ENCODE measurements around the gene LGALS3.

Gene LGALS3

DNA sequence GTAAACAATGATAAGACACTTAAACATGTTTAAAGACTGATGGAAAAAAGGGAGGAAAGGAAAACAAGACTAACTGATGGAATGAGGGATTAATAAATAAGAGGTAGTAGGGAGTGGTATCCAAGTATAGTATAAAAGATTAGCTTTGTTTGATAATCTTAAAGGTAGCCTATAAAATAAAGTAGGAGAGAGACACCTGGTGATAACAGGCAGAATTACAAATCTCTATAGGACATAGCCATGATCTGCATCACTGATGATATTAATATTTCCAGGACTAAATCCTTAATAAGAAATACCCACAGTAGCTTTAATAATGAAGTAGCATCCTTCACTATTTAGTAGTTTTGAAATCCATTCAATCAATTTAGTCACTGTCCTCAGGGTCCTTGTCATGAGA, 31.9 kb downstream of the LGALS3 start:
- no peak for DNase-seq
- no peak for ATAC-seq
- no peaks in the 10 kb centered on the region for H3K9me3 Mint-ChIP-seq
- peaks cover 7% of the 10 kb centered on the region for H3K4me1 Mint-ChIP-seq
- peaks cover 39% of the 10 kb centered on the region for H3K36me3 Mint-ChIP-seq (ENCODE audit: low read depth)
- no peak overlapping the region for H3K27ac Mint-ChIP-seq
- H3K27me3 Mint-ChIP-seq, result no peaks in the 10 kb centered on the region
- no peak overlapping the region for H3K4me3 Mint-ChIP-seq

DNA sequence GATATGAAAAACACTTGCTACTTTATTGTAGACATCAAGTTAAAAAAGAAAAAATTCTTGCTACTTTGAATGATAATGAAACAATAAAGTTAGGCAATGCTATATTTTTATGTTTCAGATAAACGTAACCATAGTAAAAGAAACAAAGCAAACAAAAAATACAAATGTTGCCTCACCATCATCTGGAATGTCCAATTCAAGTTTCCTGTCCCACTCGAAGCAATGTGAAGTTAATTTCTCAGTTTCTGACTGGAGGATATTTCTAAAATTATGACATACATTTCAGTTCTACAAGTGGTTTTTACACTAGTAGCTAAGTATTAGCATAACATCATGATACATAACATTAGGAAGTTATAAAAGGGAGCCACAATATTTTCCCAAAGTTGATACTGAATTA, 41.5 kb downstream of the LGALS3 start:
- H3K36me3 Mint-ChIP-seq (ENCODE audit: low read depth), result peaks cover 33% of the 10 kb centered on the region
- H3K4me1 Mint-ChIP-seq, result no peaks in the 10 kb centered on the region
- ATAC-seq, result no peak
- no peak for DNase-seq
- H3K27me3 Mint-ChIP-seq, result no peaks in the 10 kb centered on the region
- no peak overlapping the region for H3K27ac Mint-ChIP-seq
- no peak overlapping the region for H3K4me3 Mint-ChIP-seq
- H3K9me3 Mint-ChIP-seq, result no peaks in the 10 kb centered on the region

DNA sequence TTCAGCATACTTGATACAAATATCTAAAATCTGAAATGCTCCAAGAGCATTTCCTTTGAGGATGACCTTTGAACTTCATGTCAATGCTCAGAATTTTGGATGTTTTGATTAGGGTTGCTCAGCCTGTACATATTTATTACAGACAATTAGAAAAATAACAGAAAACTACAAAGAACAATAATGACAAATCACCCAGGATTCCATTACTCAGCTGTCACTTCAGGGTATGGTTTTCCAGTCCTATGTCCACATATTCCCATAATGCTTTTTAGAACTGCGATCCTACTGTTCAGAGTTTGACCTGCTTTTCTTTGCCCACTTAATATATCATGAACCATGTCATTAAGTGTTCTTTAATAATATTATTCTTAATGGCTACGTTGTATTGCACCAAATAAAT, 51.0 kb downstream of the LGALS3 start:
- Mint-ChIP-seq H3K36me3 (ENCODE audit: low read depth) (peaks cover 37% of the 10 kb centered on the region), H3K9me3 (no peaks in the 10 kb centered on the region), H3K27me3 (no peaks in the 10 kb centered on the region), H3K4me1 (peaks cover 4% of the 10 kb centered on the region), H3K4me3 (no peak overlapping the region), H3K27ac (no peak overlapping the region)
- DNase-seq (no peak), ATAC-seq (no peak)

- no peak for DNase-seq
- peaks cover 36% of the 10 kb centered on the region for H3K36me3 Mint-ChIP-seq (ENCODE audit: low read depth)
These were observed 51.4 kb downstream of the LGALS3 start for GRCh38 chr14:55180434-55180833.

DNA sequence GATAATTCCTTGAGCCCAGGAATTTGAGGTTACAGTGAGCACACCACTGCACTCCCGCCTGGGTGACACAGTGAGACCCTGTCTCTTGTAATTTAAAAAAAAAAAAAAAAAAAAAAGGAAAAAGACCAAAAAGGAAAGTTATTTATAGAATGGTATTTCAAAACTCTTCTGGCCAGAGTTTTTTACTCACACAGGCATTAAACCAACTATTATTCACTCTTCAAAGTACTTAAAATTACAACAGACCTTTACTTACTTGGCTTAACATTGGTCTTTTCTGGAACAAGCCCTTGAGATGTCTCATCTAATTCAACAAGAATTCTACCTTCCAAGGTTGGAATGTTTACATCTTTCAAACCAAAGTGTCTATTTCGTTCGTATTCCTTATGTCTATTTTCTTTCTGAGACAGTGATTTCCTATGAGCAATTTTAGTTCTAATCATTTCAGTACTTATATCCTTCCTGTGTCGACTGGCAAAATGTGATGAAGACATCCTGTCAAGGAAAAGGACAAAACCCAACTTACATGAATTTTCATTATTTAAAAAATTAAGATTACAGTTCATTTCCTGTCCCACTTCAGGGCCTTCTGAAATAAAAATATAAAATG, 59.7 kb downstream of the LGALS3 start:
- H3K36me3 Mint-ChIP-seq (ENCODE audit: low read depth), result peaks cover 8% of the 10 kb centered on the region
- no peak overlapping the region for H3K4me3 Mint-ChIP-seq
- ATAC-seq (no peak), DNase-seq (no peak)
- H3K4me1 Mint-ChIP-seq, result peaks cover 25% of the 10 kb centered on the region
- no peaks in the 10 kb centered on the region for H3K9me3 Mint-ChIP-seq
- H3K27me3 Mint-ChIP-seq, result no peaks in the 10 kb centered on the region
- no peak overlapping the region for H3K27ac Mint-ChIP-seq

More at GRCh38 chr14:55180434-55180833, 51.4 kb downstream of the LGALS3 start:
- no peaks in the 10 kb centered on the region for H3K9me3 Mint-ChIP-seq
- H3K4me3 Mint-ChIP-seq, result no peak overlapping the region
- H3K4me1 Mint-ChIP-seq, result peaks cover 4% of the 10 kb centered on the region
- no peak for ATAC-seq
- H3K27me3 Mint-ChIP-seq, result no peaks in the 10 kb centered on the region
- no peak overlapping the region for H3K27ac Mint-ChIP-seq

DNA sequence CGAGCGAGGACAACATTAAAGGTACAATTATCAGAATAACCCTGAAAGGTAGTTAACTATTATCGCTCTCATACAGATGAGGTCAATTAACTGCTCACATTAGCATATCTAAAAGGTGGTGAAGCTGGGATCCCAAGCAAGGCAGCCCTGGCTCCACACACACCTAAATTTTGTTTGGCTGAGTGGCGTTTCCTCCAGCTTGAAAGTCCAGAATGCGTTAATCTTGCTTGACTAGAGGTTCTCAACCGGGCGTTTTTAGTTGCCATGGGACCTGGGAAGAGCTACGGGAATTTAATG, 61.8 kb downstream of the LGALS3 start:
- H3K36me3 Mint-ChIP-seq (ENCODE audit: low read depth), result peaks cover 8% of the 10 kb centered on the region

GRCh38 chr14:55191203-55192053, 62.4 kb downstream of the LGALS3 start, which contains the start of gene DLGAP5:
Gene DLGAP5 (minus strand): TSS chr14:55191585. CDS start chr14:55189179, 2,406 bp downstream.
- ATAC-seq (peak; percentile 99), DNase-seq (peak; percentile 89)
- Mint-ChIP-seq H3K9me3 (no peaks in the 10 kb centered on the region), H3K27me3 (no peaks in the 10 kb centered on the region), H3K27ac (peak within 1 kb of the TSS; percentile 90), H3K4me1 (peaks cover 25% of the 10 kb centered on the region), H3K36me3 (ENCODE audit: low read depth) (peaks cover 5% of the 10 kb centered on the region), H3K4me3 (peak within 1 kb of the TSS; percentile 98)

More for the DNA sequence above, 61.8 kb downstream of the LGALS3 start:
- Mint-ChIP-seq H3K4me1 (peaks cover 25% of the 10 kb centered on the region), H3K9me3 (no peaks in the 10 kb centered on the region), H3K27me3 (no peaks in the 10 kb centered on the region), H3K4me3 (peak overlapping the region; percentile 98), H3K27ac (peak overlapping the region; percentile 90)
- DNase-seq, result peak; percentile 20
- ATAC-seq, result no peak

- H3K9me3 Mint-ChIP-seq, result no peaks in the 10 kb centered on the region
- H3K27me3 Mint-ChIP-seq, result no peaks in the 10 kb centered on the region
- DNase-seq (no peak), ATAC-seq (no peak)
- peak overlapping the region; percentile 98 for H3K4me3 Mint-ChIP-seq
- peak overlapping the region; percentile 90 for H3K27ac Mint-ChIP-seq
- peaks cover 3% of the 10 kb centered on the region for H3K36me3 Mint-ChIP-seq (ENCODE audit: low read depth)
- peaks cover 25% of the 10 kb centered on the region for H3K4me1 Mint-ChIP-seq
These were observed 63.1 kb downstream of the LGALS3 start for GRCh38 chr14:55192054-55192621.

GRCh38 chr14:55194656-55195355, 65.8 kb downstream of the LGALS3 start:
- DNase-seq (no peak), ATAC-seq (no peak)
- H3K36me3 Mint-ChIP-seq (ENCODE audit: low read depth), result no peaks in the 10 kb centered on the region
- H3K27ac Mint-ChIP-seq, result no peak overlapping the region
- H3K4me3 Mint-ChIP-seq, result no peak overlapping the region
- H3K9me3 Mint-ChIP-seq, result no peaks in the 10 kb centered on the region
- no peaks in the 10 kb centered on the region for H3K27me3 Mint-ChIP-seq
- peaks cover 17% of the 10 kb centered on the region for H3K4me1 Mint-ChIP-seq

All from activated naive CD8-positive, alpha-beta T cell treated with anti-CD3 and anti-CD28 coated beads, Interleukin-2, amount 50 U/mL, for 24 hours (primary cell).